WTC11 (cell line): ENCODE results near the gene DTNB. TPM values are rescaled to one million over a fixed set of nuclear protein-coding genes. Genes with fewer than 3 reads are reported as not detected.

Experiments used
- ATAC-seq: fragments of 200-7000 bp; cut with Tn5 transposase; 2 replicates; pipeline ENCODE4 v1.10.0; 2021; ENCODE audit warnings: mild to moderate bottlenecking, moderate library complexity
- CTCF ChIA-PET: fragments of 300-600 bp; sonication (Branson Sonifier 250); formaldehyde crosslinking; loops from one replicate; lab custom pipeline; 2021; ENCODE audit warnings: antibody characterized with exemption; lab: Charles Lee
- POLR2A ChIA-PET: fragments of 350-600 bp; sonication (Branson Sonifier 250); formaldehyde crosslinking; loops from one replicate; lab custom pipeline; 2021; ENCODE audit warnings: antibody characterized with exemption; lab: Charles Lee
- DNase-seq: peaks from one replicate; pipeline ENCODE4 v3.0.0; 2021; ENCODE audit warnings: low spot score
- H3K27ac Mint-ChIP-seq: 2 replicates; pipeline ENCODE4 v1.8.0; 2021; ENCODE audit warnings: mixed read lengths
- H3K27me3 Mint-ChIP-seq: 2 replicates; pipeline ENCODE4 v1.8.0; 2021; ENCODE audit warnings: low read depth, mild to moderate bottlenecking, moderate library complexity, mixed read lengths
- H3K36me3 Mint-ChIP-seq: 2 replicates; pipeline ENCODE4 v1.8.0; 2021; ENCODE audit warnings: mixed read lengths
- H3K4me1 Mint-ChIP-seq: 2 replicates; pipeline ENCODE4 v1.8.0; 2022; ENCODE audit warnings: mixed read lengths
- H3K4me3 Mint-ChIP-seq: 2 replicates; pipeline ENCODE4 v1.8.0; 2021; ENCODE audit warnings: mild to moderate bottlenecking, moderate library complexity, mixed read lengths
- H3K9me3 Mint-ChIP-seq: 2 replicates; pipeline ENCODE4 v1.8.0; 2021; ENCODE audit warnings: mixed read lengths
- CBFB ChIP-seq: sonication (generic); formaldehyde crosslinking; IDR thresholded peaks from 2 replicates; pipeline ENCODE4 v1.8.1; 2022; ENCODE audit warnings: mild to moderate bottlenecking, low read depth, missing genetic modification reagents
- ESRRA ChIP-seq: sonication (generic); formaldehyde crosslinking; IDR thresholded peaks from 2 replicates; pipeline ENCODE4 v1.8.1; 2022; ENCODE audit warnings: mild to moderate bottlenecking, missing genetic modification reagents, borderline replicate concordance
- ETV6 ChIP-seq: sonication (generic); formaldehyde crosslinking; IDR thresholded peaks from 2 replicates; pipeline ENCODE4 v1.8.1; 2022; ENCODE audit warnings: mild to moderate bottlenecking, missing genetic modification reagents
- FOXJ3 ChIP-seq: sonication (generic); formaldehyde crosslinking; IDR thresholded peaks from 2 replicates; pipeline ENCODE4 v1.9.0; 2021; ENCODE audit warnings: missing genetic modification reagents, mild to moderate bottlenecking, borderline replicate concordance
- FOXK1 ChIP-seq: sonication (generic); formaldehyde crosslinking; IDR thresholded peaks from 2 replicates; pipeline ENCODE4 v1.8.0; 2022; ENCODE audit warnings: mild to moderate bottlenecking, moderate library complexity, missing genetic modification reagents
- GTF2I ChIP-seq: fragments of 250-450 bp; sonication (Bioruptor Pico); conservative IDR thresholded peaks from 2 replicates; pipeline ENCODE4 v1.4.0; 2021; ENCODE audit warnings: mild to moderate bottlenecking
- JAZF1 ChIP-seq: fragments of 250-450 bp; sonication (Bioruptor Pico); IDR thresholded peaks from 2 replicates; pipeline ENCODE4 v1.9.0; 2021; ENCODE audit warnings: moderate library complexity, mild to moderate bottlenecking, inconsistent platforms
- MXD4 ChIP-seq: fragments of 250-450 bp; sonication (Bioruptor Pico); IDR thresholded peaks from 2 replicates; pipeline ENCODE4 v1.8.0; 2021; ENCODE audit warnings: mild to moderate bottlenecking, moderate library complexity, borderline replicate concordance
- NR1H2 ChIP-seq: sonication (generic); formaldehyde crosslinking; IDR thresholded peaks from 2 replicates; pipeline ENCODE4 v1.9.0; 2021; ENCODE audit warnings: mild to moderate bottlenecking, moderate library complexity, missing genetic modification reagents
- NR3C1 ChIP-seq: sonication (generic); formaldehyde crosslinking; conservative IDR thresholded peaks from 2 replicates; pipeline ENCODE4 v1.8.1; 2023; ENCODE audit warnings: low read depth, mild to moderate bottlenecking, missing genetic modification reagents
- PRRX2 ChIP-seq: fragments of 250-450 bp; sonication (Bioruptor Pico); IDR thresholded peaks from 2 replicates; pipeline ENCODE4 v1.8.0; 2021; ENCODE audit warnings: mild to moderate bottlenecking
- TCF7 ChIP-seq: sonication (generic); formaldehyde crosslinking; IDR thresholded peaks from 2 replicates; pipeline ENCODE4 v1.8.0; 2022; ENCODE audit warnings: mild to moderate bottlenecking, low read depth, missing genetic modification reagents, moderate library complexity
- TEAD1 ChIP-seq: sonication (generic); formaldehyde crosslinking; IDR thresholded peaks from 2 replicates; pipeline ENCODE4 v1.8.0; 2022; ENCODE audit warnings: mild to moderate bottlenecking, missing genetic modification reagents
- ZBTB21 ChIP-seq: sonication (generic); formaldehyde crosslinking; IDR thresholded peaks from 2 replicates; pipeline ENCODE4 v1.8.1; 2023; ENCODE audit warnings: mild to moderate bottlenecking, missing genetic modification reagents, borderline replicate concordance
- ZNF138 ChIP-seq: sonication (generic); formaldehyde crosslinking; conservative IDR thresholded peaks from 2 replicates; pipeline ENCODE4 v1.8.1; 2022; ENCODE audit warnings: mild to moderate bottlenecking, moderate library complexity, missing genetic modification reagents
- ZNF263 ChIP-seq: sonication (generic); formaldehyde crosslinking; IDR thresholded peaks from 2 replicates; pipeline ENCODE4 v1.8.1; 2022; ENCODE audit warnings: low read depth, mild to moderate bottlenecking, moderate library complexity, missing genetic modification reagents
- ZNF317 ChIP-seq: sonication (generic); formaldehyde crosslinking; IDR thresholded peaks from 2 replicates; pipeline ENCODE4 v1.8.1; 2023; ENCODE audit warnings: low read depth, mild to moderate bottlenecking, moderate library complexity, missing genetic modification reagents, borderline replicate concordance
- total RNA-seq: library from RNA; stranded (reverse); gene quantifications from 3 replicates; pipeline ENCODE4 v1.2.3, GENCODE V29; 2021
- TF ChIP-seq, protein P1 (sequence below): fragments of 250-450 bp; sonication (Bioruptor Pico); IDR thresholded peaks from 2 replicates; pipeline ENCODE4 v1.9.0; 2021; ENCODE audit warnings: mild to moderate bottlenecking, borderline replicate concordance
- TF ChIP-seq, protein P2 (sequence below): sonication (generic); formaldehyde crosslinking; IDR thresholded peaks from 2 replicates; pipeline ENCODE4 v1.8.0; 2022; ENCODE audit warnings: mild to moderate bottlenecking, missing genetic modification reagents
- TF ChIP-seq, protein P3 (sequence below): sonication (generic); formaldehyde crosslinking; IDR thresholded peaks from 2 replicates; pipeline ENCODE4 v1.8.1; 2023; ENCODE audit warnings: mild to moderate bottlenecking, missing genetic modification reagents
- TF ChIP-seq, protein P4 (sequence below): sonication (generic); formaldehyde crosslinking; IDR thresholded peaks from 2 replicates; pipeline ENCODE4 v1.8.0; 2022; ENCODE audit warnings: mild to moderate bottlenecking, missing genetic modification reagents

The DTNB gene
- total RNA-seq, 1 experiment from 2014 or later: 39.9 TPM

DNA sequence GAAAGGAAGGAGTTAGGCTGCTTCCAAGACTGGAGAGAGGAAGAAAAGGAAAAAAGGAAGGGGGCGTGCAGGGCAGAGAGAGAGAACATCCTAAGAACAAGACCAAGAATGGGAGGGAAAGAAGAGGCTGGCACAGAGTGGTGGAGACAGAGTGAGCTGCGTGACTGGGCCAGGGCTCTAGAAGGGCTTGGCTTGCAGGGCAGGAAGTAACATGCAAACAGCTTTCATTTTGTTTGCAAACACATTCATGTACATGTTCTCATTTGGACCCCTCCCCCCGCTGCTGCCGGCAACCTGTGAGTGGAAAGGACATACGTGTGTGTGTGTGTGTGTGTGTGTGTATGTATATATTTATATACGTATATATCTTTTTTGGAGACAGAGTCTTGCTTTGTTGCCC is 284.9 kb downstream of the DTNB start (continued):
- TF ChIP-seq ETV6 (CRISPR knock-in tag): no peak
- TF ChIP-seq, protein P1, sequence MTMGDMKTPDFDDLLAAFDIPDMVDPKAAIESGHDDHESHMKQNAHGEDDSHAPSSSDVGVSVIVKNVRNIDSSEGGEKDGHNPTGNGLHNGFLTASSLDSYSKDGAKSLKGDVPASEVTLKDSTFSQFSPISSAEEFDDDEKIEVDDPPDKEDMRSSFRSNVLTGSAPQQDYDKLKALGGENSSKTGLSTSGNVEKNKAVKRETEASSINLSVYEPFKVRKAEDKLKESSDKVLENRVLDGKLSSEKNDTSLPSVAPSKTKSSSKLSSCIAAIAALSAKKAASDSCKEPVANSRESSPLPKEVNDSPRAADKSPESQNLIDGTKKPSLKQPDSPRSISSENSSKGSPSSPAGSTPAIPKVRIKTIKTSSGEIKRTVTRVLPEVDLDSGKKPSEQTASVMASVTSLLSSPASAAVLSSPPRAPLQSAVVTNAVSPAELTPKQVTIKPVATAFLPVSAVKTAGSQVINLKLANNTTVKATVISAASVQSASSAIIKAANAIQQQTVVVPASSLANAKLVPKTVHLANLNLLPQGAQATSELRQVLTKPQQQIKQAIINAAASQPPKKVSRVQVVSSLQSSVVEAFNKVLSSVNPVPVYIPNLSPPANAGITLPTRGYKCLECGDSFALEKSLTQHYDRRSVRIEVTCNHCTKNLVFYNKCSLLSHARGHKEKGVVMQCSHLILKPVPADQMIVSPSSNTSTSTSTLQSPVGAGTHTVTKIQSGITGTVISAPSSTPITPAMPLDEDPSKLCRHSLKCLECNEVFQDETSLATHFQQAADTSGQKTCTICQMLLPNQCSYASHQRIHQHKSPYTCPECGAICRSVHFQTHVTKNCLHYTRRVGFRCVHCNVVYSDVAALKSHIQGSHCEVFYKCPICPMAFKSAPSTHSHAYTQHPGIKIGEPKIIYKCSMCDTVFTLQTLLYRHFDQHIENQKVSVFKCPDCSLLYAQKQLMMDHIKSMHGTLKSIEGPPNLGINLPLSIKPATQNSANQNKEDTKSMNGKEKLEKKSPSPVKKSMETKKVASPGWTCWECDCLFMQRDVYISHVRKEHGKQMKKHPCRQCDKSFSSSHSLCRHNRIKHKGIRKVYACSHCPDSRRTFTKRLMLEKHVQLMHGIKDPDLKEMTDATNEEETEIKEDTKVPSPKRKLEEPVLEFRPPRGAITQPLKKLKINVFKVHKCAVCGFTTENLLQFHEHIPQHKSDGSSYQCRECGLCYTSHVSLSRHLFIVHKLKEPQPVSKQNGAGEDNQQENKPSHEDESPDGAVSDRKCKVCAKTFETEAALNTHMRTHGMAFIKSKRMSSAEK (CRISPR knock-in tag): no peak

DNA sequence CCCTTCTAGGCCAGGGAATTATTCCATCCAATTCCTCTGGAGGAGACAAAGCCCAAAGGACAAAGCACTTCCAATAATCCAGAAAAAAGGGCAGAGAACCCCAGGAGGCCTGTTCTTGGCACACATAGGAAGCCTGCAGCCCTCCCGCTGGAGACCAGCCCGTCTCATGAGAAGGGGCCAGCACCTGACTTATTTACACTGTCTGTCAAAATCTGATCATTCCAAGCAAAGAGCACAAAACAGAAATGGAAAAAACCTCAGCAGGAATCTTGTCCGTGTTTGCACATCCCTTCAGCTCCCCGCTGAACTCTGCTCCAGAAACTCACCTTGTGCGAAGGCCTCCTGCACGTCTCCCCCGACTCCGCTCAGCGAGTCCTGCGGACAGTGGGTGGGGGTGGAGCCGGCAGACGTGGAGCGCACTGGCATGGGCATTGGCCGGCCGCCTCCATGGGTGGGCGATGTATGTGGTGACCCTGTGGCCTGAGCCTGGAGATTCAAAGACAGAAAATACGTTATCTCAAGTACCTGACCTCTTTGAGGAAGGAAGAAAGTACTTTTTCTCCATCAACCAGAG is 285.4 kb downstream of the DTNB start:
- Mint-ChIP-seq H3K4me1 (peaks cover 12% of the 10 kb centered on the region), H3K36me3 (peaks cover 21% of the 10 kb centered on the region), H3K4me3 (no peak overlapping the region), H3K27ac (peak overlapping the region; percentile 25; the same call in 1 of the 2 replicates), H3K9me3 (no peaks in the 10 kb centered on the region), H3K27me3 (no peaks in the 10 kb centered on the region; the same call in 1 of the 2 replicates)
- TF ChIP-seq CBFB (CRISPR knock-in tag): no peak
- TF ChIP-seq, protein P2, sequence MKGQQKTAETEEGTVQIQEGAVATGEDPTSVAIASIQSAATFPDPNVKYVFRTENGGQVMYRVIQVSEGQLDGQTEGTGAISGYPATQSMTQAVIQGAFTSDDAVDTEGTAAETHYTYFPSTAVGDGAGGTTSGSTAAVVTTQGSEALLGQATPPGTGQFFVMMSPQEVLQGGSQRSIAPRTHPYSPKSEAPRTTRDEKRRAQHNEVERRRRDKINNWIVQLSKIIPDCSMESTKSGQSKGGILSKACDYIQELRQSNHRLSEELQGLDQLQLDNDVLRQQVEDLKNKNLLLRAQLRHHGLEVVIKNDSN (CRISPR knock-in tag): no peak
- no peak for TF ChIP-seq MXD4 (CRISPR knock-in tag)
- ChIA-PET POLR2A (no interaction called here), CTCF (interaction anchor here (2.1 to 4.0 kb wide), 3 partner anchors 11 to 277 kb away, joined by 7 to 20 read pairs (median 9); no protein-coding TSS in a partner anchor)
- DNase-seq (no peak), ATAC-seq (no peak)

DNA sequence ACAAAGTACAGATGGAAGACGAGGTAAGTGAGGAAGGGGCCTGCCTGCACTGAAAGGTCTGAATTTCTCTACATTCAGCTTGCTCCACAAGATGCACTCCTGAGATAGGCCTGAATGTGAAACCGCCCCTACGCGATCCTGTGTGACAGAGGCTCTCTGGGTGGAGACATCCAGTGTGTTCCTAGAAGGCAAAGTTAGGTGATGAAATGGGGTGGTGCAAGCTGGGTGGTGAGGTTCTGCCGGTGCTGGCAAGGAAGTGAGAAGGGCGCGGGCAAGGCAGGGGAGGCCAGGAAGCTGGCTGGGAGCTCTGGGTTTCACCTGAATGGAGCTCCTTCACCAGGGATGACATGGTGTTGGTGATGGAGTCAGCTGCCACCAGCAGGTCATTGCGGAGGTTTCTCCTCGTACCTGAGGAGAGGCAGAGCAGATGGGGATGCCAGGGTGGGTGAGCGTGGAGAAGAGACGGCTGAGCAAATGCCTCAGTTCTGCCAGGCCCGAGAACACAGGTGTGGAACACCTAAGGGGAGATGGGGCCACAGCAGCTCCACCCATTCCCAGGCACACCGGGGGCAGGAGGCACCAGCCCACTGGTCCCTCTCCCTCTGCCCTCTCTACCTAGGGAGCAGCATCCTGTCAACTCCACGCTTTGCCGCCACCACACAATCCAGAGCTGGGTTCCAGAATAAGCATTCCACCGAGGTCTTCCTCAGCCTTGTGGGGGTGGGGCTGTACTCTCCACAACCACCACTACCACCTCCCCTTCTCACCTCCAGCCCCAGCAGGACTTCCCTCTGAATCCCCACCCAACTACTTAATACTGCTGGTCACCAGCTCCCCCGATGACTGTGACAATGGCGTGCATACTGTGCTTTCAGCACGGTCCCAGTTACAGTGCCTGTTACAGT is 286.2 kb downstream of the DTNB start:
- CTCF ChIA-PET: interaction anchor here (2.1 to 4.0 kb wide), 3 partner anchors 10 to 277 kb away, joined by 7 to 20 read pairs (median 9); no protein-coding TSS in a partner anchor
- no peak; the same call in 1 of the 2 replicates for ATAC-seq
- TF ChIP-seq JAZF1 (CRISPR knock-in tag) (no peak), ZNF263 (CRISPR knock-in tag) (no peak), GTF2I (CRISPR knock-in tag) (no peak), ESRRA (CRISPR knock-in tag) (no peak), PRRX2 (CRISPR knock-in tag) (no peak), NR3C1 (CRISPR knock-in tag) (no peak), ZBTB21 (no peak), TEAD1 (CRISPR knock-in tag) (no peak), ZNF138 (no peak), TCF7 (CRISPR knock-in tag) (no peak), ZNF317 (CRISPR knock-in tag) (no peak), FOXK1 (CRISPR knock-in tag) (no peak), NR1H2 (CRISPR knock-in tag) (no peak), FOXJ3 (no peak), CBFB (CRISPR knock-in tag) (no peak)
- TF ChIP-seq, protein P2 (CRISPR knock-in tag): no peak
- TF ChIP-seq, protein P3, sequence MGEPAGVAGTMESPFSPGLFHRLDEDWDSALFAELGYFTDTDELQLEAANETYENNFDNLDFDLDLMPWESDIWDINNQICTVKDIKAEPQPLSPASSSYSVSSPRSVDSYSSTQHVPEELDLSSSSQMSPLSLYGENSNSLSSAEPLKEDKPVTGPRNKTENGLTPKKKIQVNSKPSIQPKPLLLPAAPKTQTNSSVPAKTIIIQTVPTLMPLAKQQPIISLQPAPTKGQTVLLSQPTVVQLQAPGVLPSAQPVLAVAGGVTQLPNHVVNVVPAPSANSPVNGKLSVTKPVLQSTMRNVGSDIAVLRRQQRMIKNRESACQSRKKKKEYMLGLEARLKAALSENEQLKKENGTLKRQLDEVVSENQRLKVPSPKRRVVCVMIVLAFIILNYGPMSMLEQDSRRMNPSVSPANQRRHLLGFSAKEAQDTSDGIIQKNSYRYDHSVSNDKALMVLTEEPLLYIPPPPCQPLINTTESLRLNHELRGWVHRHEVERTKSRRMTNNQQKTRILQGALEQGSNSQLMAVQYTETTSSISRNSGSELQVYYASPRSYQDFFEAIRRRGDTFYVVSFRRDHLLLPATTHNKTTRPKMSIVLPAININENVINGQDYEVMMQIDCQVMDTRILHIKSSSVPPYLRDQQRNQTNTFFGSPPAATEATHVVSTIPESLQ (CRISPR knock-in tag): no peak
- TF ChIP-seq, protein P4, sequence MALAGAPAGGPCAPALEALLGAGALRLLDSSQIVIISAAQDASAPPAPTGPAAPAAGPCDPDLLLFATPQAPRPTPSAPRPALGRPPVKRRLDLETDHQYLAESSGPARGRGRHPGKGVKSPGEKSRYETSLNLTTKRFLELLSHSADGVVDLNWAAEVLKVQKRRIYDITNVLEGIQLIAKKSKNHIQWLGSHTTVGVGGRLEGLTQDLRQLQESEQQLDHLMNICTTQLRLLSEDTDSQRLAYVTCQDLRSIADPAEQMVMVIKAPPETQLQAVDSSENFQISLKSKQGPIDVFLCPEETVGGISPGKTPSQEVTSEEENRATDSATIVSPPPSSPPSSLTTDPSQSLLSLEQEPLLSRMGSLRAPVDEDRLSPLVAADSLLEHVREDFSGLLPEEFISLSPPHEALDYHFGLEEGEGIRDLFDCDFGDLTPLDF (CRISPR knock-in tag): no peak
- H3K4me3 Mint-ChIP-seq: no peak overlapping the region
- no peak for DNase-seq
- H3K36me3 Mint-ChIP-seq: peaks cover 21% of the 10 kb centered on the region
- no peak overlapping the region for H3K27ac Mint-ChIP-seq
- no peaks in the 10 kb centered on the region for H3K9me3 Mint-ChIP-seq
- peaks cover 12% of the 10 kb centered on the region for H3K4me1 Mint-ChIP-seq
- H3K27me3 Mint-ChIP-seq: no peaks in the 10 kb centered on the region; the same call in 1 of the 2 replicates
- POLR2A ChIA-PET: no interaction called here
